ENCODE data around the gene AFDN. TPM values are rescaled to one million over a fixed set of nuclear protein-coding genes. Genes with fewer than 3 reads are reported as not detected.

The AFDN gene
- total and polyA plus RNA-seq, 10 of the 15 experiments (the other 5 are each of a cell fraction or from before 2014, with no cell fraction given), result 5.7 to 68.2 (median 45.1) TPM

DNA sequence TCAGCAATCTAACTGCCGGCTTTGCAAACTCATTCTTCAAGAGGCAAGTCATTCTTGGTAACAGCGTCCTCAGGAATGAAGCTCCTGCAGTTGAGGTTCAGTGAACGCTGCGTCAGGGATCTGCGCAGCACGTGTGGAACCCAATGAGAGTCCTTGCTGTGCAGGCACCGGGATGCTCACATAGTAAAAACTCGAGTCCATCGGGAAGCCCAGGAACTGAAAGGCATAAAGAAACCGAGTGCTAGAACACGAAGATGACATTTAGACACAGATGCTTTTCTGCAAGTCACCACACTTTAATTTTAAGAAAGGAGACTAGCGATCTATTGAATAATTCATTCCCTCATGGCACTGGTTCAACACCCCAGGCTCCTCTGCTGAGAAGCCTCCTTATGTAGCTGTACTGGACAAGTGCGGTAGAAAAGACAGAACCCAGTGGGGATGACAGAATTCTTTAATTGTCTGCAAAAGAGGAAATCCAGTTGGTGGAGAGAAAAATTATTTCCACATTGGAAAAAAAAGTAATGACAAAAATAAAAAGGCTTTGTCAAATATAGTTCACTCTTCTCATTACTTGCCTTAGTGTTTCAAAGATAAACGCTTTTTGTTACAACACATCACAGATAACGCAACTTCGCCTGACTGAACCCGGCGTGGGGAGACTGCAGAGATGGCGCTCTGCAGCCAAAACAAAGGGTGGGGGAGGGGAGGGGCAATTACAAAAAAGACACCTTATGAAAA is 1.9 kb upstream of the AFDN start (continued):
- TF ChIP-seq, protein P1, sequence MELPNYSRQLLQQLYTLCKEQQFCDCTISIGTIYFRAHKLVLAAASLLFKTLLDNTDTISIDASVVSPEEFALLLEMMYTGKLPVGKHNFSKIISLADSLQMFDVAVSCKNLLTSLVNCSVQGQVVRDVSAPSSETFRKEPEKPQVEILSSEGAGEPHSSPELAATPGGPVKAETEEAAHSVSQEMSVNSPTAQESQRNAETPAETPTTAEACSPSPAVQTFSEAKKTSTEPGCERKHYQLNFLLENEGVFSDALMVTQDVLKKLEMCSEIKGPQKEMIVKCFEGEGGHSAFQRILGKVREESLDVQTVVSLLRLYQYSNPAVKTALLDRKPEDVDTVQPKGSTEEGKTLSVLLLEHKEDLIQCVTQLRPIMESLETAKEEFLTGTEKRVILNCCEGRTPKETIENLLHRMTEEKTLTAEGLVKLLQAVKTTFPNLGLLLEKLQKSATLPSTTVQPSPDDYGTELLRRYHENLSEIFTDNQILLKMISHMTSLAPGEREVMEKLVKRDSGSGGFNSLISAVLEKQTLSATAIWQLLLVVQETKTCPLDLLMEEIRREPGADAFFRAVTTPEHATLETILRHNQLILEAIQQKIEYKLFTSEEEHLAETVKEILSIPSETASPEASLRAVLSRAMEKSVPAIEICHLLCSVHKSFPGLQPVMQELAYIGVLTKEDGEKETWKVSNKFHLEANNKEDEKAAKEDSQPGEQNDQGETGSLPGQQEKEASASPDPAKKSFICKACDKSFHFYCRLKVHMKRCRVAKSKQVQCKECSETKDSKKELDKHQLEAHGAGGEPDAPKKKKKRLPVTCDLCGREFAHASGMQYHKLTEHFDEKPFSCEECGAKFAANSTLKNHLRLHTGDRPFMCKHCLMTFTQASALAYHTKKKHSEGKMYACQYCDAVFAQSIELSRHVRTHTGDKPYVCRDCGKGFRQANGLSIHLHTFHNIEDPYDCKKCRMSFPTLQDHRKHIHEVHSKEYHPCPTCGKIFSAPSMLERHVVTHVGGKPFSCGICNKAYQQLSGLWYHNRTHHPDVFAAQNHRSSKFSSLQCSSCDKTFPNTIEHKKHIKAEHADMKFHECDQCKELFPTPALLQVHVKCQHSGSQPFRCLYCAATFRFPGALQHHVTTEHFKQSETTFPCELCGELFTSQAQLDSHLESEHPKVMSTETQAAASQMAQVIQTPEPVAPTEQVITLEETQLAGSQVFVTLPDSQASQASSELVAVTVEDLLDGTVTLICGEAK (IDR thresholded peaks at IDR 0.05; ENCODE audit: borderline replicate concordance), result no peak
- TF ChIP-seq, protein P2, sequence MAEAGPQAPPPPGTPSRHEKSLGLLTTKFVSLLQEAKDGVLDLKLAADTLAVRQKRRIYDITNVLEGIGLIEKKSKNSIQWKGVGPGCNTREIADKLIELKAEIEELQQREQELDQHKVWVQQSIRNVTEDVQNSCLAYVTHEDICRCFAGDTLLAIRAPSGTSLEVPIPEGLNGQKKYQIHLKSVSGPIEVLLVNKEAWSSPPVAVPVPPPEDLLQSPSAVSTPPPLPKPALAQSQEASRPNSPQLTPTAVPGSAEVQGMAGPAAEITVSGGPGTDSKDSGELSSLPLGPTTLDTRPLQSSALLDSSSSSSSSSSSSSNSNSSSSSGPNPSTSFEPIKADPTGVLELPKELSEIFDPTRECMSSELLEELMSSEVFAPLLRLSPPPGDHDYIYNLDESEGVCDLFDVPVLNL (IDR thresholded peaks at IDR 0.05; ENCODE audit: low read depth, low read length), result no peak
- TF ChIP-seq KDM1A (IDR thresholded peaks at IDR 0.05; ENCODE audit: borderline replicate concordance) (no peak), RCOR1 (conservative IDR thresholded peaks at IDR 0.05; ENCODE audit: low read depth, low read length) (no peak), SUZ12 (IDR thresholded peaks at IDR 0.05; ENCODE audit: unreplicated experiment) (no peak), CREB1 (IDR thresholded peaks at IDR 0.05; ENCODE audit: low read depth) (no peak), FOS (IDR thresholded peaks at IDR 0.05; ENCODE audit: borderline replicate concordance, extremely low read depth, insufficient read length) (no peak)

Measured in GM12878 (cell line).